ENCODE results near the gene TAX1BP3.
"Not testable (repeated sequence)": the region's sequence is repeated elsewhere in the genome, so short reads cannot be mapped to it uniquely, and the experiment has no call there.

TAX1BP3 gene

GRCh38 chr17:3668279-3669084 is at the start of gene TAX1BP3, which contains the start of gene EMC6:
TSS of gene TAX1BP3 (minus strand) at chr17:3668578. CDS start at chr17:3668526, 52 bp downstream.
TSS of gene EMC6 (plus strand) at chr17:3668812. CDS start at chr17:3669147, 335 bp downstream.
- DNase-seq: peak; percentile 99

GRCh38 chr17:3715296-3715695 is 46.9 kb upstream of the TAX1BP3 start:
- no peak for DNase-seq

GRCh38 chr17:3712811-3713463 is 44.6 kb upstream of the TAX1BP3 start:
- no peak for DNase-seq

- no peak for DNase-seq
These were observed 42.6 kb upstream of the TAX1BP3 start for GRCh38 chr17:3710951-3711383.

- no peak for DNase-seq
These were observed 40.0 kb upstream of the TAX1BP3 start for GRCh38 chr17:3708366-3708765.

DNA sequence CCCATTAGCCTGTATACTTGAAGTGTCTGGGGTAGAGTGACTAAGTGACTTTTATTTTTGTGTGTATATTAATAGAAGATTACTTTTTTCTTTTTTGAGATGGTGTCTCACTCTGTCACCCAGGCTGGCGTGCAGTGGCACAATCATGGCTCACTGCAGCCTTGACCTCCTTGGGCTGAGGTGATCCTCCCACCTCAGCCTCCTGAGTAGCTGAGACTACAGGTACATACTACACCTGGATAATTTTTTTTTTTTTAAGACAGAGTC is 37.3 kb upstream of the TAX1BP3 start:
- DNase-seq: not testable (repeated sequence)

DNA sequence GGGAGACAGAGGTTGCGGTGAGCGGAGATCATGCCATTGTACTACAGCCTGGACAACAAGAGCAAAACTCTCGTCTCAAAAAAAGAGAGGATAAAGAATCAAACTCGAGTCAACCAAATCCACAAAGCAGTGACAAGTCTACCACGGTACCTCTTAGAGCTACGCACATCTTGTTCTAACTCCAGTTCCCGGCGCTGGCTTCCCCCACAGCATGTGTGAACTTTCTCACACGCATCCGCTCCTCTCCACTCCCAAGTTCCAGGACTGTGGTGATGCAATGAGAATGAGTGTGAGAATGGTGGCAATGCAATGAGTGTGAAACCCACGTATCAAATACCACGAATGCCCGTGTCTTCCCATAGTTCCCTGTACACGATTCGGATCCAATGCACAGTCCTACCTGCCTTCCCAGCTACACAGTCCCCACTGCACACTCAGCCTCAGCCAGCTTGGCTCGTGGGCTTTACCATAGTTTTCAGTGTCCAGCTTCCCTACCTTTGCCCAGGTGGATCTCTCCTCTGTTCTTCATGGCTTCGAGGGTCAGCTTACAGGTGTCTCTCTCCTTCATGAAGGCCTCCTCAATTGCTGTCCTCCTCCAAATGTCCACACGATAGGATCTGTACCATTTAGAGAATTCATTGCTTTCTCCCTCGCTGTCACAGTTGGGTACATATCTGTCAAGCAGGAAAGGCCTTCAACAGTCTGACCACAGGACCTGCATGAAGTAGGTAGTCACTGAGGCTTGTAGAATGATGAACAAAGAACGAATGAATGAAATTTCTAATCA is 36.7 kb upstream of the TAX1BP3 start:
- DNase-seq: no peak

GRCh38 chr17:3702041-3702539 is 33.7 kb upstream of the TAX1BP3 start:
- DNase-seq: not testable (repeated sequence)

DNA sequence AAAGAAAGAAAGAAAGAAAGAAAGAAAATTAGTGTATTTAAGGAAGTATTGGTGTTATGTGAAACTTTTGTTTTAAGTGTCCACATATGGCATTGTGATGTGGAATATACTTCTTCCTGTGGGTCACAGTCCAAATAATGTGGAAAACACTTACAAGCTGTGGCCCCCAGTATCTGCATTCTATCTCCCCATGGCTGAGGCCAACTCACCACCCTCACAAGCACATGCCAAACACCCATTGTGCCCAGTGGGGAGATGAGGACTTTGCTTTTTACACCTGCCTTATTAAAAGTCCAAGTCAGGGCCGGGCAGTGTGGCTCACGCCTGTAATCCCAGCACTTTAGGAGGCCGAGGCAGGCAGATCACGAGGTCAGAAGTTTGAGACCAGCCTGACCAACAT is 31.6 kb upstream of the TAX1BP3 start:
- DNase-seq: no peak

GRCh38 chr17:3698139-3698538 is 29.8 kb upstream of the TAX1BP3 start:
- DNase-seq: no peak

DNA sequence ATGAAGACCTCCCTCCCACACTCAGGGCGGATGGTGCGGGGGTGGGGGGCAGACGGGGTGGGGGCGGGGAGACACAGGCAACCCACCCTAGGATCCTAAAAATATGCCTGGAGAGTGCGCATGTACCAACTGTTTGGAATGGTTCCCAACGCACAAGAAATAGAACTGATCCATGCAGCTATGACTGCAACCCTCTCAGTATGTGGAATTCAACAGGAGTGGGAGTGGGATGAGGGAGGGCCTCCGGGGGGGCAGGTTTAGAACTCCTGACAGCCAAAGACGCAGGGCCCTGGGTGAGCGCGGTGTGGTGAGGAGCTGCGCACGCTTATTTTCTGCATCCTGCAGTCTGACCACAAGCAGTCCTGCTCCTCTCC is 28.7 kb upstream of the TAX1BP3 start:
- no peak for DNase-seq

GRCh38 chr17:3695723-3696411 is 27.5 kb upstream of the TAX1BP3 start, which contains the start of gene P2RX5:
TSS of gene P2RX5 (minus strand) at chr17:3696155. CDS start at chr17:3696005, 150 bp downstream.
- DNase-seq: no peak

GRCh38 chr17:3695129-3695722 is 26.8 kb upstream of the TAX1BP3 start:
- no peak for DNase-seq

- DNase-seq: no peak
These were observed 25.5 kb upstream of the TAX1BP3 start for GRCh38 chr17:3693829-3694231.

- DNase-seq: no peak
These were observed 24.8 kb upstream of the TAX1BP3 start for GRCh38 chr17:3693141-3693540.

DNA sequence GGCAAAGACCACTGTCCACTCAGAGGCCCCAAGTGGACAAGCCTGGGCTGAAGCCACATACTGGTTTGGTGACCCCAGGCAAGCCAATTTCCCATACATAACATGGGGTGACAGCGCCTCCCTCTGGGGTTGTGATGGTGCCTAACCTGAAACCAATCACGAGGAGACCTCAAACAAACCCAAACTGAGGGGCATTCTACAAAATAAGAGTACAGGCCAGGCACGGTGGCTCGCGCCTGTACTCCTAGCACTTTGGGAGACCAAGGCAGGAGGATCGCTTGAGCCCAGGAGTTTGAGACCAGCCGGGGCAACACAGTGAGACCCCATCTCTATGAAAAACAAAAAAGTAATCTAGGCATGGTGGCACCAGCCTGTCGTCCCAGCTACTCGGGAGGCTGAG is 24.0 kb upstream of the TAX1BP3 start:
- DNase-seq: no peak

- DNase-seq: no peak
These were observed 23.3 kb upstream of the TAX1BP3 start for GRCh38 chr17:3691617-3692067.

DNA sequence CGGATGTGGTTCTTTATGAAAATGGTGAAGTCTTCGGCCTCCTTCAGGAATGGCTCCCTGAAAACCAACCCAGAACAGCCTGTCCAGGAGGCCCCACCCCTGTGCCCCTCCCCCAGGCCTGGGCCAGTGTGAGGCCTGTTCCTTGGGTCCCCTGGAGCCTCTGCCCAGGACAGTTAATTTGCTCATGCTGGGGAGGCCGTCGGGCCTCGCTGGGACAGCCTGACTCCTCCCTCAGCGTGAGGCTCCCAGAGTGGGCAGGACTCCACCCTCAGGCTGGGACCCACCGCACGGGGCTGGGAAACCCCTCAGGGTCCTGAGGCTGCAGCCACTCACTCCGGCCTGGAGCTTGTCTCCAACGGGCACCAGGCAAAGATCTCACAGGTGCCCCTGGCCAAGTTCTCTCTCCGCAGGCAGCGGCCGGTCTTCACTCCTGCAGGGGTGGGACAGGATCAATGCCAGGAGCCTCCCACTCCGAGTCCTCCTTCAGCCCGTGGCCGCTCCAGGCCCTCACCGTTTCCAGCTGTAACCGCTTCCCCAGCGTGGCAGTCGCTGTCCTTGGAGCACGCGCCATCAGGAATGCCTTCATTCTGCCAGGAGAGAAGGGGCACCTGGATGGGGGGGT is 21.8 kb upstream of the TAX1BP3 start:
- no peak for DNase-seq

DNA sequence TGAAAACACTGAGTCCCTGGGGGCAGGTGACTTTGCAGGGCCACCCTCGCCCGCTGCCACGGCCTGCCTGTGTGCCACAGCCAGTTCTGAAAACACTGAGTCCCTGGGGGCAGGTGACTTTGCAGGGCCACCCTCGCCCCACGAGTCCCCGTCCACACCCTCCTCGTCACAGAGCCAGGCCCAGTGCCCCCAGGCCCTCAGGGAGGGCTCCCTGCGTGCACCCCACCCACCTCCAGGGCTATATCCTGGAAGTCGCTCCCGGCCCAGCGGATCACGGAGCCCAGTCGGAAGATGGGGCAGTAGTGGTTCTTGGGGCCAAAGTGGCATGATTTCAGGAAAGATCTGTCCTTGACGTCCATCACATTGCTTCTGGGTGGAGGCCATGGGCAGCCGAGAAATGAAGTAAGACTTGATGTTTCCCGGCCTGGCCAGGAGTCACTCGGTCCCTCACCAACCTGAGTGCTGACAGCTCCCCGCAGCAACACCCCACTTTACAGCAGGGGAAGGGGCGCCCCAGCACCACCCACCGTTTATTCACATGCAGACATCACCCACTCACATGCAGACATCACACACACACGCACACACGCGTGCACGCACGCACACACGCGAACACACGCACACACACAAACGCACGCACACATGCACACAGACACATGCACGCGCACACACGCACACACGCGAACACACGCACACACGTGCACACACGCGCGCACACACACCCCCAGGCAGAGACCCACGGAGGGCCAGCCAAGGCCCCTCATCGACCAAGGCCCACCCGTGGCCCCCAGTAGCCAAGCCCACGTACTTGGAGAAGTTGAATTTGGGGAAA is 21.1 kb upstream of the TAX1BP3 start:
- DNase-seq: no peak

DNA sequence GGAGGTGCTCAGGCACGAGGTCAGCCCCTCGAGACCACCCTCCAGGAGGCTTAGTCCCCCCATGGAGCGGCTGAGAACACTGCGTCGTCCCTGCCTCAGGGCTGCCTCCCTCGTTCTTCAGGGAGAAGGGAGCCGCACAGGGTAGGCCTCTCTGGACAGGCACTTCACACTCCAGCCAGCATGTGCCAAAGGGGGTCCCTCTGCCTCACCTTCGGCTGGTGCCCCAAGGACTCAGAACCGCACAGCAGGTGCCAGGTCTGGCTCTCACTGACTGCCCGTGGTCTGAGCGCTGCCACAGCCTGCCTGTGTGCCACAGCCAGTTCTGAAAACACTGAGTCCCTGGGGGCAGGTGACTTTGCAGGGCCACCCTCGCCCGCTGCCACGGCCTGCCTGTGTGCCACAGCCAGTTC is 20.5 kb upstream of the TAX1BP3 start:
- no peak for DNase-seq

DNA sequence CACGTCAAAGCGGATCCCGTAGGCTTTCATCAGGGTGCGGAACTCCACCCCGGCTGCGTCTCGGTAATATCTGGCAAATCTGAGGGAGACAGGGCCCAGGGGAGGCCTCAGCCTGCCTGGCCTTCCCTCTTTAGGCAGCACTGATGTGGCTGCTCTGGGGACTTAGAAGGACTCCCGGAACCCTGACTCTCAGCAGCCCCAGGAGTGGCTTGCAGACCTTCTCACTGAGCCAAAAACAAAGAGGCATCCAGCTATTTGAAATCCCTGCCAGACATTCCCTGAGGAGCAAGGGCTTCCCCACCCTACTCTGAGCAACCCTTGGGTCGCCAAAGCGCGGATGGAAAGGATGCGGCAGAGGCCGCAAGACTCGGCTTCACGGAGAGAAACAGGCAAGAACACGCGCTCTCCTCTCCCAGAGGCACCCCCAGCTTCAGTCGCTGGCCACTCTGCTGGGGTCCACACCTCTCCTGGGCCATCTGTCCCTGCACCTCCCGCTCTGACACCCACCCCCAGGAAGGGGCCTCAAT is 19.7 kb upstream of the TAX1BP3 start:
- DNase-seq: no peak
